Liver (tissue), 9 donors: Measurements from ENCODE around the gene ANKRD11. TPM values are rescaled to one million over a fixed set of nuclear protein-coding genes. Genes with fewer than 3 reads are reported as not detected.
A peak's percentile ranks its signal among the peaks of the same experiment; 100 is the strongest.

Experiments
- DNase-seq: peaks from one replicate; pipeline ENCODE4 v3.0.0-alpha.2; 2017; ENCODE audit warnings: low spot score
- H3K27ac ChIP-seq, 2 donors: one replicate each; pipeline ENCODE4 v1.7.0; 2013; ENCODE audit warnings: inconsistent platforms in 2 of 2, low read length in 2 of 2, control low read depth in 1 of 2, low read depth in 1 of 2, mild to moderate bottlenecking in 1 of 2
- H3K27me3 ChIP-seq, 4 donors: one replicate each; pipeline versions ENCODE4 v1.6.1 to v1.7.0; 2013; ENCODE audit warnings: low read length in 3 of 4, inconsistent platforms in 1 of 4, mild to moderate bottlenecking in 1 of 4, moderate library complexity in 1 of 4; ENCODE audit not compliant: control insufficient read depth in 4 of 4, insufficient read depth in 4 of 4
- H3K36me3 ChIP-seq, 4 donors: one replicate each; pipeline versions ENCODE4 v1.6.1 to v1.7.0; 2013; ENCODE audit warnings: low read length in 3 of 4, mild to moderate bottlenecking in 3 of 4, low read depth in 1 of 4, moderate library complexity in 1 of 4; ENCODE audit not compliant: control insufficient read depth in 4 of 4, insufficient read depth in 3 of 4
- H3K4me1 ChIP-seq, 4 donors: one replicate each; pipeline versions ENCODE4 v1.6.1 to v1.7.0; 2013; ENCODE audit warnings: low read length in 3 of 4, mild to moderate bottlenecking in 3 of 4, moderate library complexity in 1 of 4; ENCODE audit not compliant: control insufficient read depth in 4 of 4, insufficient read depth in 4 of 4
- H3K4me3 ChIP-seq, 3 donors: one replicate each; pipeline versions ENCODE4 v1.6.1 to v1.7.0; 2013; ENCODE audit warnings: low read length in 3 of 3, control low read depth in 1 of 3, low read depth in 1 of 3, mild to moderate bottlenecking in 1 of 3
- H3K9ac ChIP-seq, 2 donors: one replicate each; pipeline ENCODE4 v1.7.0; 2013; ENCODE audit warnings: low read length in 2 of 2, mild to moderate bottlenecking in 2 of 2, moderate library complexity in 2 of 2, control low read depth in 1 of 2, low read depth in 1 of 2
- H3K9me3 ChIP-seq, 4 donors: one replicate each; pipeline versions ENCODE4 v1.6.1 to v1.7.0; 2013; ENCODE audit warnings: low read length in 3 of 4; ENCODE audit not compliant: control insufficient read depth in 4 of 4
- EGR1 ChIP-seq, 2 donors: IDR thresholded peaks; 2 replicates each; pipeline ENCODE4 v1.6.1; 2016 to 2018; ENCODE audit warnings: antibody characterized with exemption in 2 of 2, low read depth in 2 of 2
- FOXA1 ChIP-seq: IDR thresholded peaks from 2 replicates; pipeline ENCODE4 v1.6.1; 2016; ENCODE audit warnings: antibody characterized with exemption
- FOXA2 ChIP-seq: IDR thresholded peaks from 2 replicates; pipeline ENCODE4 v1.6.1; 2016; ENCODE audit warnings: antibody characterized with exemption
- GABPA ChIP-seq, 2 donors: IDR thresholded peaks in 1 of 2; conservative IDR thresholded peaks in 1 of 2; 2 replicates each; pipeline ENCODE4 v1.6.1; 2016; ENCODE audit warnings: antibody characterized with exemption in 2 of 2, mild to moderate bottlenecking in 1 of 2, moderate library complexity in 1 of 2
- HNF4A ChIP-seq, 2 donors: conservative IDR thresholded peaks; 2 replicates each; pipeline ENCODE4 v1.6.1; 2016; ENCODE audit warnings: antibody characterized with exemption in 2 of 2, mild to moderate bottlenecking in 2 of 2
- HNF4G ChIP-seq: IDR thresholded peaks from 2 replicates; pipeline ENCODE4 v1.6.1; 2016; ENCODE audit warnings: antibody characterized with exemption
- NR2F2 ChIP-seq: IDR thresholded peaks from 2 replicates; pipeline ENCODE4 v1.6.1; 2016; ENCODE audit warnings: antibody characterized with exemption
- RAD21 ChIP-seq, 2 donors: IDR thresholded peaks; 2 replicates each; pipeline ENCODE4 v1.6.1; 2016; ENCODE audit warnings: antibody characterized with exemption in 2 of 2, mild to moderate bottlenecking in 2 of 2
- RXRA ChIP-seq, 2 donors: IDR thresholded peaks; 2 replicates each; pipeline ENCODE4 v1.6.1; 2017 to 2018; ENCODE audit warnings: antibody characterized with exemption in 2 of 2, mild to moderate bottlenecking in 1 of 2
- SP1 ChIP-seq: IDR thresholded peaks from 2 replicates; pipeline ENCODE4 v1.6.1; 2018; ENCODE audit warnings: antibody characterized with exemption, mild to moderate bottlenecking
- TAF1 ChIP-seq: conservative IDR thresholded peaks from 2 replicates; pipeline ENCODE4 v1.6.1; 2016; ENCODE audit warnings: antibody characterized with exemption, mild to moderate bottlenecking
- YY1 ChIP-seq: IDR thresholded peaks from 2 replicates; pipeline ENCODE4 v1.6.1; 2016; ENCODE audit warnings: antibody characterized with exemption, mild to moderate bottlenecking
- WGBS: extraction: QIAGEN DNeasy Blood & Tissue Kit; methylation state at CpG from one replicate; pipeline ENCODE4 v1.1.7; 2013; 5-methylcytosine and 5-hydroxymethylcytosine counted together
- polyA plus RNA-seq, 2 donors: library from polyadenylated mRNA; stranded (reverse) in 1 of 2; unstranded in 1 of 2; fragments of 200-250 nt in 1 of 2; fragments of >200 nt in 1 of 2; fragmentation: Nextera tagmentation in 1 of 2; extraction: Ambion mirVana in 1 of 2; gene quantifications; one replicate each; pipeline versions ENCODE4 v1.2.1 to v1.2.3, GENCODE V29; 2013 to 2015
- total RNA-seq, 2 donors: library from RNA; depleted of rRNA; stranded (reverse); fragments of >200 nt; gene quantifications; one replicate each; pipeline ENCODE4 v1.2.3, GENCODE V29; 2014
- TF ChIP-seq, protein P1 (sequence below): fragments of 150-350 bp; IDR thresholded peaks from 2 replicates; pipeline ENCODE4 v1.5.1; 2017; ENCODE audit warnings: improper control_type of control experiment, low read depth, low read length; ENCODE audit not compliant: missing input control
- TF ChIP-seq, protein P2 (sequence below): IDR thresholded peaks from 2 replicates; pipeline ENCODE4 v1.6.1; 2016; ENCODE audit warnings: antibody characterized with exemption
- TF ChIP-seq, protein P3 (sequence below): IDR thresholded peaks from 2 replicates; pipeline ENCODE4 v1.6.1; 2016; ENCODE audit warnings: antibody characterized with exemption
- TF ChIP-seq, protein P4 (sequence below): IDR thresholded peaks from 2 replicates; pipeline ENCODE4 v1.6.1; 2016; ENCODE audit warnings: antibody characterized with exemption
- TF ChIP-seq, protein P5 (sequence below): IDR thresholded peaks from 2 replicates; pipeline ENCODE4 v1.6.1; 2016; ENCODE audit warnings: antibody characterized with exemption, mild to moderate bottlenecking
- donor health status: healthy.
- donor health status: healthy.
- donor health status: healthy.
- donor health status: healthy.
- donor health status: healthy.

Gene ANKRD11
- total and polyA plus RNA-seq, 4 donors, result 16.3 to 55.1 (median 28.0) TPM

DNA sequence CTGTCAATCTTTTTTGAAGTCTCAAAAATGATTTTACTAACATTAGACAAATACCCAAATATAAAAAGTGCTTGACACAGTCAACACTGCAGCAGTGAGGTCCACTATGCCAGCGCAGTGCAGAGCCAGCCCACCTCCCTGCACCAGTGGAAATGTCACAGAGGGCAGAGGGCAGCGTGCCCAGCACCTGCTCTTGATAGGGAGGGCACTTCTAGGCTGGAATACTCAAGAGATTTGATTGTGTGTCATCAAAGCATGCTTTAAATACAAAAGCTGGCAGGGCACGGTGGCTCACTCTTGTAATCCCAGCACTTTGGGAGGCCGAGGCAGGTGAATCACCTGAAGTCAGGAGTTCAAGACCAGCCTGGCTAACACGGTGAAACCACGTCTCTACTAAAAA lies 136.0 kb downstream of the ANKRD11 start:
- H3K27me3 ChIP-seq, result no peaks in the 10 kb centered on the region
- no peak for DNase-seq
- H3K4me1 ChIP-seq, result peaks cover 27 to 72% (median 57%) of the 10 kb centered on the region in 4 donors
- peak; percentile 10 to 15 for TF ChIP-seq HNF4A (conservative IDR thresholded peaks at IDR 0.05)
- TF ChIP-seq RXRA (IDR thresholded peaks at IDR 0.05), result no peak
- H3K9ac ChIP-seq, result no peak overlapping the region
- 47% methylated on average over 6 of the region's 6 CpGs for WGBS
- no peaks in the 10 kb centered on the region for H3K36me3 ChIP-seq
- no peak overlapping the region for H3K27ac ChIP-seq
- no peaks in the 10 kb centered on the region for H3K9me3 ChIP-seq
- no peak overlapping the region for H3K4me3 ChIP-seq

DNA sequence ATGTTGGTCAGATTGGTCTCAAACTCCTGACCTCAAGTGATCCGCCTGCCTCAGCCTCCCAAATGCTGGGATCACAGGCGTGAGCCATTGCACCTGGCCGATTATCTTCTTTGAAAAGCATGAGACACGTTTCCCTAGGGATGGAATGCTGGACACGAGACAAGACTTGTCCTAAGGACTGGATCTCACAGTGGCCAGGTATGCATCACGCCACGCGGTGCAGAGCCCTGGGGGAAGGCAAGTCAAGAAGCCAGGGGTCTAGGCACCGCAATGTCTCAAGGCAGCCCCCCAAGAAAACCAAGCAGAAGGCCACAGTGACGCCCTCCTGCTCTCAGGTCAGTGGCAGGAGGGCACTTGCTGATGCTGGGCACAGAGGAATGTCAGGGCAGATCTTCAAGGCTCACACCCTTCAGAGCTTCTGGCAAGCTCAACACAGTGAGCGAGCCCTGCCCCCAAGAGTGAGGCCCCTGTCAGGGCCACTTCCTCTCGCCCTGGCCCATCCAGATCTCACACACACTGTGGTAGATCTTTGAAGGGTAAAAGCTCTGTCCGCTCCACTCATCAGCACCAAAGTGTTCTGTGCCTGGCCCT lies 138.2 kb downstream of the ANKRD11 start:
- Histone ChIP-seq H3K27ac (no peak overlapping the region), H3K4me1 (peaks cover 21 to 54% (median 44%) of the 10 kb centered on the region in 4 donors), H3K4me3 (no peak overlapping the region), H3K9me3 (no peaks in the 10 kb centered on the region), H3K27me3 (no peaks in the 10 kb centered on the region), H3K9ac (no peak overlapping the region), H3K36me3 (no peaks in the 10 kb centered on the region)
- TF ChIP-seq, protein P1, sequence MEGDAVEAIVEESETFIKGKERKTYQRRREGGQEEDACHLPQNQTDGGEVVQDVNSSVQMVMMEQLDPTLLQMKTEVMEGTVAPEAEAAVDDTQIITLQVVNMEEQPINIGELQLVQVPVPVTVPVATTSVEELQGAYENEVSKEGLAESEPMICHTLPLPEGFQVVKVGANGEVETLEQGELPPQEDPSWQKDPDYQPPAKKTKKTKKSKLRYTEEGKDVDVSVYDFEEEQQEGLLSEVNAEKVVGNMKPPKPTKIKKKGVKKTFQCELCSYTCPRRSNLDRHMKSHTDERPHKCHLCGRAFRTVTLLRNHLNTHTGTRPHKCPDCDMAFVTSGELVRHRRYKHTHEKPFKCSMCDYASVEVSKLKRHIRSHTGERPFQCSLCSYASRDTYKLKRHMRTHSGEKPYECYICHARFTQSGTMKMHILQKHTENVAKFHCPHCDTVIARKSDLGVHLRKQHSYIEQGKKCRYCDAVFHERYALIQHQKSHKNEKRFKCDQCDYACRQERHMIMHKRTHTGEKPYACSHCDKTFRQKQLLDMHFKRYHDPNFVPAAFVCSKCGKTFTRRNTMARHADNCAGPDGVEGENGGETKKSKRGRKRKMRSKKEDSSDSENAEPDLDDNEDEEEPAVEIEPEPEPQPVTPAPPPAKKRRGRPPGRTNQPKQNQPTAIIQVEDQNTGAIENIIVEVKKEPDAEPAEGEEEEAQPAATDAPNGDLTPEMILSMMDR, result no peak
- TF ChIP-seq NR2F2 (no peak), SP1 (no peak), GABPA (IDR thresholded peaks at IDR 0.05 in 1 of 2, conservative IDR thresholded peaks at IDR 0.05 in 1 of 2) (no peak), EGR1 (IDR thresholded peaks at IDR 0.05; ENCODE audit: low read depth in 2 of 2) (no peak), FOXA1 (no peak), TAF1 (no peak), HNF4A (conservative IDR thresholded peaks at IDR 0.05) (no peak), HNF4G (no peak), YY1 (no peak), RAD21 (IDR thresholded peaks at IDR 0.05) (no peak), FOXA2 (no peak)
- TF ChIP-seq, protein P2, sequence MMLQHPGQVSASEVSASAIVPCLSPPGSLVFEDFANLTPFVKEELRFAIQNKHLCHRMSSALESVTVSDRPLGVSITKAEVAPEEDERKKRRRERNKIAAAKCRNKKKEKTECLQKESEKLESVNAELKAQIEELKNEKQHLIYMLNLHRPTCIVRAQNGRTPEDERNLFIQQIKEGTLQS, result no peak
- TF ChIP-seq, protein P3, sequence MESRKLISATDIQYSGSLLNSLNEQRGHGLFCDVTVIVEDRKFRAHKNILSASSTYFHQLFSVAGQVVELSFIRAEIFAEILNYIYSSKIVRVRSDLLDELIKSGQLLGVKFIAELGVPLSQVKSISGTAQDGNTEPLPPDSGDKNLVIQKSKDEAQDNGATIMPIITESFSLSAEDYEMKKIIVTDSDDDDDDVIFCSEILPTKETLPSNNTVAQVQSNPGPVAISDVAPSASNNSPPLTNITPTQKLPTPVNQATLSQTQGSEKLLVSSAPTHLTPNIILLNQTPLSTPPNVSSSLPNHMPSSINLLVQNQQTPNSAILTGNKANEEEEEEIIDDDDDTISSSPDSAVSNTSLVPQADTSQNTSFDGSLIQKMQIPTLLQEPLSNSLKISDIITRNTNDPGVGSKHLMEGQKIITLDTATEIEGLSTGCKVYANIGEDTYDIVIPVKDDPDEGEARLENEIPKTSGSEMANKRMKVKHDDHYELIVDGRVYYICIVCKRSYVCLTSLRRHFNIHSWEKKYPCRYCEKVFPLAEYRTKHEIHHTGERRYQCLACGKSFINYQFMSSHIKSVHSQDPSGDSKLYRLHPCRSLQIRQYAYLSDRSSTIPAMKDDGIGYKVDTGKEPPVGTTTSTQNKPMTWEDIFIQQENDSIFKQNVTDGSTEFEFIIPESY, result no peak
- TF ChIP-seq, protein P4, sequence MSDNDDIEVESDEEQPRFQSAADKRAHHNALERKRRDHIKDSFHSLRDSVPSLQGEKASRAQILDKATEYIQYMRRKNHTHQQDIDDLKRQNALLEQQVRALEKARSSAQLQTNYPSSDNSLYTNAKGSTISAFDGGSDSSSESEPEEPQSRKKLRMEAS, result no peak
- TF ChIP-seq, protein P5, sequence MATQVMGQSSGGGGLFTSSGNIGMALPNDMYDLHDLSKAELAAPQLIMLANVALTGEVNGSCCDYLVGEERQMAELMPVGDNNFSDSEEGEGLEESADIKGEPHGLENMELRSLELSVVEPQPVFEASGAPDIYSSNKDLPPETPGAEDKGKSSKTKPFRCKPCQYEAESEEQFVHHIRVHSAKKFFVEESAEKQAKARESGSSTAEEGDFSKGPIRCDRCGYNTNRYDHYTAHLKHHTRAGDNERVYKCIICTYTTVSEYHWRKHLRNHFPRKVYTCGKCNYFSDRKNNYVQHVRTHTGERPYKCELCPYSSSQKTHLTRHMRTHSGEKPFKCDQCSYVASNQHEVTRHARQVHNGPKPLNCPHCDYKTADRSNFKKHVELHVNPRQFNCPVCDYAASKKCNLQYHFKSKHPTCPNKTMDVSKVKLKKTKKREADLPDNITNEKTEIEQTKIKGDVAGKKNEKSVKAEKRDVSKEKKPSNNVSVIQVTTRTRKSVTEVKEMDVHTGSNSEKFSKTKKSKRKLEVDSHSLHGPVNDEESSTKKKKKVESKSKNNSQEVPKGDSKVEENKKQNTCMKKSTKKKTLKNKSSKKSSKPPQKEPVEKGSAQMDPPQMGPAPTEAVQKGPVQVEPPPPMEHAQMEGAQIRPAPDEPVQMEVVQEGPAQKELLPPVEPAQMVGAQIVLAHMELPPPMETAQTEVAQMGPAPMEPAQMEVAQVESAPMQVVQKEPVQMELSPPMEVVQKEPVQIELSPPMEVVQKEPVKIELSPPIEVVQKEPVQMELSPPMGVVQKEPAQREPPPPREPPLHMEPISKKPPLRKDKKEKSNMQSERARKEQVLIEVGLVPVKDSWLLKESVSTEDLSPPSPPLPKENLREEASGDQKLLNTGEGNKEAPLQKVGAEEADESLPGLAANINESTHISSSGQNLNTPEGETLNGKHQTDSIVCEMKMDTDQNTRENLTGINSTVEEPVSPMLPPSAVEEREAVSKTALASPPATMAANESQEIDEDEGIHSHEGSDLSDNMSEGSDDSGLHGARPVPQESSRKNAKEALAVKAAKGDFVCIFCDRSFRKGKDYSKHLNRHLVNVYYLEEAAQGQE, result no peak
- WGBS, result 90% methylated on average over 13 of the region's 13 CpGs
- DNase-seq, result no peak
